HG02884 (cell line): ENCODE measurements around the gene TDP1.
"Not testable (repeated sequence)": the region's sequence is repeated elsewhere in the genome, so short reads cannot be mapped to it uniquely, and the experiment has no call there.

Experiments
- ATAC-seq: cut with Tn5 transposase; IDR thresholded peaks from one replicate; pipeline ENCODE4 v1.9.1; 2021; ENCODE audit warnings: mild to moderate bottlenecking, moderate library complexity; ENCODE audit not compliant: unreplicated experiment

Gene TDP1

DNA sequence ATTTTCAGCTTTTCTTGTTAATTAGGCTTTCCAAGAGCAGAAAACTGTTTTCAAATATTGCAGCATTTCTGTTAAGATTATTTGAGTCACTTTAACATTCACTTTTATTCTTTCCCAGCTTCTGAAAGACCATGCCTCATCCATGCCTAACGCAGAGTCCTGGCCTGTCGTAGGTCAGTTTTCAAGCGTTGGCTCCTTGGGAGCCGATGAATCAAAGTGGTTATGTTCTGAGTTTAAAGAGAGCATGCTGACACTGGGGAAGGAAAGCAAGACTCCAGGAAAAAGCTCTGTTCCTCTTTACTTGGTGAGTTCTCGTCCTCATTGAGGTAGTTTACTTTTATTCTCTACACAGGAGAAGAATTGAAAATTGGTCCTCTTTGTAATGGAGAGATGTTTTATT lies 33.1 kb downstream of the TDP1 start:
- ATAC-seq, result no peak

GRCh38 chr14:89990218-89990617 lies 34.5 kb downstream of the TDP1 start:
- ATAC-seq, result no peak

GRCh38 chr14:89990623-89991275 lies 35.0 kb downstream of the TDP1 start:
- ATAC-seq, result no peak

DNA sequence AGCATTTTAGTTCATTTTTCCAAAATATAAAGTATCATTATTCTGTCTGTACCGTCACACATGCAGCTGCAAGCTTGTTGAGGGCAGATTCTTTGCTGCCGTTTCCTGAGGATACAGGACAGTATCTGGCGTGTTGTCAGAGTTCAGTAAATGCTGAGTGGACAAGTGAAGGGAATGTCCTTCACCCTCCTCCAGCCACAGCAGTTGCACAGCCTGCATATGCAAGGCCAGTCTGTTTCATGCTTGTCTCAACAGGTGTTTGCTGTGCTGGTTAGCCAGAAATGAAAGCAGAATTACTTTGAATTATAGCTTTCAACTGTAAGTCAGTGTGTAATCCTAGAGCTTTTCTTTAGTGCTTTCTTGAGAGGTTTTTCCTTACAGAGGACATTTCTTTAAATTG lies 36.5 kb downstream of the TDP1 start:
- ATAC-seq, result no peak

- ATAC-seq, result no peak
Observed at GRCh38 chr14:89996963-89997362, 41.2 kb downstream of the TDP1 start.

DNA sequence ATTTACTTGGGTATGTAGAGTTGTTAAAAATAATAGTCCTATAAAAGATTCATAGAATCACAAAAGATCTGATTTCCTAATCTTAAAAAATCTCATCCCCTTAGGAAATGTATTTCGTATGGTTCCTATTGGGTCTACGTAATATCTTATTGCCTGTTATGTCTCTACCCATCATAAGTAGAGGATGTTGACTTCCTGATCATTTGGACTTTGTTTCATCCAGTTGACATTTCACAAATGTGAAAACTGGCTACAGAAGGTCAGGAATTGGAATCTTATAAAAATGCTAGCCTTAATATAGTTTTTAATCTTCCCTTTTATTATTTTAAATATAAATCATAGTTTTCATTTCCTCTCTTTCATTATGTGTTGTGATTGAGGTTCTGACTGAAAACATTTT lies 45.2 kb downstream of the TDP1 start:
- ATAC-seq, result no peak

GRCh38 chr14:90003526-90004307 lies 48.0 kb downstream of the TDP1 start:
- ATAC-seq, result no peak

DNA sequence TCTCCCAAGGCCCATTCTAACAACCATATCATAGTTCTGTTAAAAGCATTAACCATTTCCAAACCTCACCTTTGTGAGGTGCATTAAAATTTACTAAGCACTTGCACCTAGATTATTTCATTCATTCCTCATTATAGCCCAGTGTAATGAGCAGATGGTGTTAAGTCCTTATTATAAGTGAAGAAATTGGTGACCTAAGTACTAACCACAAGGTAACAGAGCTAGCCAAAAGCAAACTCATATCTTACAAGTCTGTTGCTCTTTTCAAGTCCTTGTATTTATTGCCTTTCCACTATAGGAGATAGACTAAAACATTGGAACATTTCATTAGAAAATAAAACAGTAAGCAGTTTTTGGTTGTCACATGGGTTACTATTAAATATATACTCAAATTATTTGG lies 49.7 kb downstream of the TDP1 start:
- no peak for ATAC-seq

DNA sequence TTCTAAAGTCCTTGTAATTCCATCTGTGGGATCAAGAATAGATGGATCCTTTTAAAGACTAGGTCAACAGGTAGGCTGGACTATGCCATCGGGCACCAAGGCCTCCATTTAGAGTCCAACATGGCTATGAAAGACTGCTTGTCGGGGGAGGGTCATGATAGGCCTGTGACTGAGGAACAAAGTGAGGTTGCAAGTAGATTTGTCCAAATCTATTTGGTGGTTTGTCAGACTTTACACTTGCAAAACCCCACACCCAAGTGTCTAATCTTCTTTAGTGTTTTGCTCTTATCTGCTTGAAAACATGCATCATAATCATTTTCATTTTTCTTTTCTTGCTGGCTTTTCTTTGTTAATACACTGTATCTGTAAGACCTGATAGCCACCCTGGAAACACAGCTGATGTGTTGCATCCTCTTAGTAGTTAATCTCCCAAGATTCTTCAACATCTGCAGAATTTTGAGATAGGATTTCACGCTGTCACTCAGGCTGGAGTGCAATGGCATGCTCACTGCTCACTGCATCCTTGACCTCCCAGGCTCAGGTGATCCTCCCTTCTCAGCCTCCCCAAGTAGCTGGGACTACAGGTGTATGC lies 50.3 kb downstream of the TDP1 start:
- no peak for ATAC-seq

GRCh38 chr14:90017371-90017770 lies 61.6 kb downstream of the TDP1 start:
- no peak for ATAC-seq

- ATAC-seq, result no peak
Observed at GRCh38 chr14:90019824-90020523, 64.2 kb downstream of the TDP1 start.

DNA sequence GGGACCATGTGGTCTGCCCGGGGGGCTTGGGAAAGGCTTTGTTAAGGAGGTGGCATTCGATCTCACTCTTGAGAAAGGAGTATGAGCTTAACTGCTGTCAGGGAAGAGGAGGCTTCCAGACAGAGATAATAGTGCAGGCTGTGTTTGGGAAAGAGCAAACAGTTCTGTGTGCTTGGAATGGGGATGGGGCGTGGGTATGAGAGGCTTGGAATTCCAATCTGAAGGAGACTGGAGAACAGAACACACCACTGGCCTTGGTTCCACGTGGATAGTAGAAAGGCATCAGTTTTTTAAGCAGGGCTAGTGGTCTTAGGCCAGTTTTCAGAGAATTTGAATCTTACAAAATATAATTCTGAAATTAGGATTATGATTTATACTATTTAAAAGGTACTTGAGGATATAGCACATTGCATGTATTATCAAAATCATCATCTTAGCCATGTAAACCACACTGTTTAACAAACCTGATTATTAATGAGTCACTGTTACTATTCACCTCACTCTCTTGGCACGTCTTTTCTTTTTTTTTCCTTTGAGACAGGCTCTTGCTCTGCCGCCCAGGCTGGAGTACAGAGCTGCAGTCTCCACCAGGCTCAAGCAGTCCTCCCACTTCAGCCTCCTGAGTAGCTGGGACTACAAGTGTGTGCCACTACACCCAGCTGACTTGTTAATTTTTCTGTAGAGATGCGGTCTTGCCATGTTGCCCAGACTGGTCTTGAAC lies 67.6 kb downstream of the TDP1 start:
- no peak for ATAC-seq

GRCh38 chr14:90024910-90025309 lies 69.2 kb downstream of the TDP1 start:
- no peak for ATAC-seq

DNA sequence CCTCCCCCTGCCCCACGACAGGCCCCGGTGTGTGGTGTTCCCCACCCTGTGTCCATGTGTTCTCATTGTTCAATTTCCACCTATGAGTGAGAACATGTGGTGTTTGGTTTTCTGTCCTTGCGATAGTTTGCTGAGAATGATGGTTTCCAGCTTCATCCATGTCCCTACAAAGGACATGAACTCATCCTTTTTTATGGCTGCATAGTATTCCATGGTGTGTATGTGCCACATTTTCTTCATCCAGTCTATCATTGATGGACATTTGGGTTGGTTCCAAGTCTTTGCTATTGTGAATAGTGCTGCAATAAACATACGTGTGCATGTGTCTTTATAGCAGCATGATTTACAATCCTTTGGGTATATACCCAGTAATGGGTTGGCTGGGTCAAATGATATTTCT lies 70.9 kb downstream of the TDP1 start:
- not testable (repeated sequence) for ATAC-seq

DNA sequence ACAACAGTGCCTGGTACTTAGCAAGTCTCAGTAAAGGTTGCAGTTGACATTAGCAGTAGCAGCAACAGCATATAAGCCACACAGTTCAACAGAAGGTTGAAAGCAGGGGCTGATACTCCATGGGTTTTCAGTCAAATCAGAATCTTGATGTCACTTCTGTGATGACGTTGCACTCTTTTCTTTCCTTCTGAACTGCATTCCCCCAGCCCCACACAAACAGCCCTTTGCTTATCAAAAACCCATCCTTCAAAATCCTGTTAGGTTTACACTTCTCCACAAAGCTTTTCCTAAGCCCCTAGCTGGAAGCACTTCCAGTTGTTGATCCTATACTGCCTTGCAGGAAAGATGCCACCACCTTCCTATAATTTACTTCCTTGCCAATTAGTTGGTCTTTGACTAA lies 72.1 kb downstream of the TDP1 start:
- ATAC-seq, result no peak

GRCh38 chr14:90034156-90034555 lies 78.4 kb downstream of the TDP1 start:
- no peak for ATAC-seq

DNA sequence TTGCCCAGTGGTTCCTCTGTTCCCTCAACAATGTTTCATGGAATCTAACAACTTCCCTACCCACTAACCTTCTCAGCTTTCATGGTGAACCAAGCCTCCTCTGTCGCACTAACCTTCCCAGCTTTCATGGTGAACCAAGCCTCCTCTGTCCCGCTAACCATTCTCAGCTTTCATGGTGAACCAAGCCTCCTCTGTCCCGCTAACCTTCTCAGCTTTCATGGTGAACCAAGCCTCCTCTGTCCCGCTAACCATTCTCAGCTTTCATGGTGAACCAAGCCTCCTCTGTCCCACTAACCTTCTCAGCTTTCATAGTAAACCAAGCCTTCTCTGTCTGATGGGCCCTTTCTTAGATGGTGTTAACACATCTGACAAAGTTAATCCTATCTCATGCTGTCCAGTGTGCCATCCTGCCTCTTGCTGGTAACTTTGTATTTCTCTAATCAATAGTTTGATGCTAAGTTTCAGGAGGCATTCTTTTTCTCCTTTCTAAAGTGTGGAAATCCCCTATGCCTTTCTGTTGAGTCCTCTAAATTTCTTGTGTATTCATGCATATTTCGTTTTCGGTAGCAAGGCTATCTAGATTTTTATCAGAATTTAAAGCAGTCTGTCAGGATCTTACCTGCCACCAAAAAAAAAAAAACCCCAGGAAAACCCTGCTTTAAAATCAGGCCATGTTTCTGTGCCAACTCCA lies 79.3 kb downstream of the TDP1 start:
- no peak for ATAC-seq

- ATAC-seq, result no peak
Observed at GRCh38 chr14:90039253-90040010, 83.7 kb downstream of the TDP1 start.

DNA sequence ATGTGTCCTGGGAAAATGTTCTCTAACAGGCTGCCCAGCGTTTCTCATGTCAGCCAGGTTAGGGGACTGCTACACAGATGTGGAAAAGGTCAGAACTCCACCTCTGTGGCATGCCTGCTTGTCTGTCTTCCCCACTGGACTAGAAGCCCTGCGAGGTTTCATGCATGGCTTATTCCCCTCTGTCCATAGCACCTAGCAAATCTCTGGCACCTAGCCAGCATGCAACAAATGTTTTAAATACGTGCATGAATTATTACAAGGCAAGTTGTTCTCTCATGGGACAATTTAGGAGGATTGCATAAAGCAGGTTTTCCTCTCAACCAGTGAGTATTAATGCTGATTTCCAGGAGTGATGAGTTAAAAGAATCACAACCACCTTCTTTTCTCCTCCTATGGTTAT lies 84.7 kb downstream of the TDP1 start:
- no peak for ATAC-seq
